ENCODE results near the gene SLAMF9. TPM values are rescaled to one million over a fixed set of nuclear protein-coding genes. Genes with fewer than 3 reads are reported as not detected.

Gene SLAMF9
- total RNA-seq (ENCODE audit: low replicate concordance) = not detected in 2 replicates

GRCh38 chr1:159953536-159954515 is at the start of gene SLAMF9:
Gene SLAMF9, minus strand, starts transcription at chr1:159954237. Its CDS starts 100 bp downstream, at chr1:159954137.
- peak; percentile 43 for DNase-seq (ENCODE audit: low read depth)
- TF ChIP-seq CTCF (IDR thresholded peaks at IDR 0.05; ENCODE audit: insufficient read depth, low read length) = no peak
- H3K4me3 ChIP-seq (ENCODE audit: low read depth, low read length) = no peak within 1 kb of the TSS

- H3K4me3 ChIP-seq (ENCODE audit: low read depth, low read length) = no peak overlapping the region
- no peak for TF ChIP-seq CTCF (IDR thresholded peaks at IDR 0.05; ENCODE audit: insufficient read depth, low read length)
These were observed 47.4 kb upstream of the SLAMF9 start for GRCh38 chr1:160001440-160001839.

GRCh38 chr1:159999204-159999603 is 45.2 kb upstream of the SLAMF9 start:
- no peak overlapping the region for H3K4me3 ChIP-seq (ENCODE audit: low read depth, low read length)
- TF ChIP-seq CTCF (IDR thresholded peaks at IDR 0.05; ENCODE audit: insufficient read depth, low read length) = no peak
- peak; percentile 43 for DNase-seq (ENCODE audit: low read depth)

More at GRCh38 chr1:160001440-160001839, 47.4 kb upstream of the SLAMF9 start:
- DNase-seq (ENCODE audit: low read depth) = no peak

- peak; percentile 95 for DNase-seq (ENCODE audit: low read depth)
- no peak overlapping the region for H3K4me3 ChIP-seq (ENCODE audit: low read depth, low read length)
- no peak for TF ChIP-seq CTCF (IDR thresholded peaks at IDR 0.05; ENCODE audit: insufficient read depth, low read length)
These were observed 42.6 kb upstream of the SLAMF9 start for GRCh38 chr1:159996653-159997052.

- H3K4me3 ChIP-seq (ENCODE audit: low read depth, low read length) = no peak overlapping the region
- peak; percentile 85 for DNase-seq (ENCODE audit: low read depth)
- TF ChIP-seq CTCF (IDR thresholded peaks at IDR 0.05; ENCODE audit: insufficient read depth, low read length) = no peak
These were observed 40.9 kb upstream of the SLAMF9 start for GRCh38 chr1:159994896-159995295.

- no peak for TF ChIP-seq CTCF (IDR thresholded peaks at IDR 0.05; ENCODE audit: insufficient read depth, low read length)
- DNase-seq (ENCODE audit: low read depth) = no peak
- no peak overlapping the region for H3K4me3 ChIP-seq (ENCODE audit: low read depth, low read length)
These were observed 39.9 kb upstream of the SLAMF9 start for GRCh38 chr1:159993911-159994310.
